ENCODE results near the gene POU2F2. TPM values are rescaled to one million over a fixed set of nuclear protein-coding genes. Genes with fewer than 3 reads are reported as not detected.
A peak's percentile ranks its signal among the peaks of the same experiment; 100 is the strongest.

POU2F2 gene
- total RNA-seq, 2 donors from 2014 or later: 1.8 to 2.6 TPM

DNA sequence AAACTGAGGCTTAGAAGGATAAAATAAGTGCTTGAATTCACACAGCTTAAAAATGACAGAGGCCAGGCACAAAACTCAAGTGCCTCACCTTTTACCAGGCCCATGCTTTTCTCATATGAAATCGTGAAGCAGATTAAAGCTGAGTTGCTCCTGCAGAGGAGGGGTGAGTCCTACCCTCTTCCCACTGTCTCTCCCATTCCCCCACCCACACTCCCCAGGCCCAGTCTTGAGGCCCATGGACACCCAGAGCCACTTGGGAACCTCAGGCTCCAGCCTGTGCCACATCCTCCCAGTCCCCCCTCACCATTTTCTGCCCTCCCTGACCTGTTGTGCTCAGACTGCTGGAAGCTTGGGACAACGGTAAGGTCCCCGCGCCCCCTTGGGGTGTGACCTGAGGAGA lies 38.7 kb downstream of the POU2F2 start:
- H3K27me3 ChIP-seq (ENCODE audit: control insufficient read depth, insufficient read depth, low read length, poor library complexity, severe bottlenecking): no peaks in the 10 kb centered on the region
- no peaks in the 10 kb centered on the region for H3K9me3 ChIP-seq (ENCODE audit: control insufficient read depth, low read length)
- no peak for DNase-seq
- no peak overlapping the region for H3K27ac Mint-ChIP-seq
- H3K9me3 Mint-ChIP-seq: no peaks in the 10 kb centered on the region
- H3K4me3 Mint-ChIP-seq: no peak overlapping the region
- H3K27ac ChIP-seq (ENCODE audit: low read depth, low read length): no peak overlapping the region
- H3K36me3 Mint-ChIP-seq (ENCODE audit: low read depth): no peaks in the 10 kb centered on the region
- no peak overlapping the region for H3K9ac ChIP-seq (ENCODE audit: extremely low read depth, low read length, poor library complexity, severe bottlenecking)
- no peaks in the 10 kb centered on the region for H3K4me1 Mint-ChIP-seq
- TF ChIP-seq, protein P1, sequence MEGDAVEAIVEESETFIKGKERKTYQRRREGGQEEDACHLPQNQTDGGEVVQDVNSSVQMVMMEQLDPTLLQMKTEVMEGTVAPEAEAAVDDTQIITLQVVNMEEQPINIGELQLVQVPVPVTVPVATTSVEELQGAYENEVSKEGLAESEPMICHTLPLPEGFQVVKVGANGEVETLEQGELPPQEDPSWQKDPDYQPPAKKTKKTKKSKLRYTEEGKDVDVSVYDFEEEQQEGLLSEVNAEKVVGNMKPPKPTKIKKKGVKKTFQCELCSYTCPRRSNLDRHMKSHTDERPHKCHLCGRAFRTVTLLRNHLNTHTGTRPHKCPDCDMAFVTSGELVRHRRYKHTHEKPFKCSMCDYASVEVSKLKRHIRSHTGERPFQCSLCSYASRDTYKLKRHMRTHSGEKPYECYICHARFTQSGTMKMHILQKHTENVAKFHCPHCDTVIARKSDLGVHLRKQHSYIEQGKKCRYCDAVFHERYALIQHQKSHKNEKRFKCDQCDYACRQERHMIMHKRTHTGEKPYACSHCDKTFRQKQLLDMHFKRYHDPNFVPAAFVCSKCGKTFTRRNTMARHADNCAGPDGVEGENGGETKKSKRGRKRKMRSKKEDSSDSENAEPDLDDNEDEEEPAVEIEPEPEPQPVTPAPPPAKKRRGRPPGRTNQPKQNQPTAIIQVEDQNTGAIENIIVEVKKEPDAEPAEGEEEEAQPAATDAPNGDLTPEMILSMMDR (conservative IDR thresholded peaks at IDR 0.05): no peak
- WGBS, 2 experiments (ENCODE audit: insufficient coverage in 1 of 2, insufficient read length in 1 of 2): 83 to 85% methylated on average over 4 of the region's 4 CpGs
- peaks cover 19% of the 10 kb centered on the region for H3K27me3 Mint-ChIP-seq (ENCODE audit: insufficient read depth)
- H3K4me3 ChIP-seq (ENCODE audit: low read length): no peak overlapping the region
- H3K4me1 ChIP-seq (ENCODE audit: control insufficient read depth, insufficient read depth, low read length): no peaks in the 10 kb centered on the region
- H3K36me3 ChIP-seq (ENCODE audit: control insufficient read depth, insufficient read depth, low read length): no peaks in the 10 kb centered on the region

DNA sequence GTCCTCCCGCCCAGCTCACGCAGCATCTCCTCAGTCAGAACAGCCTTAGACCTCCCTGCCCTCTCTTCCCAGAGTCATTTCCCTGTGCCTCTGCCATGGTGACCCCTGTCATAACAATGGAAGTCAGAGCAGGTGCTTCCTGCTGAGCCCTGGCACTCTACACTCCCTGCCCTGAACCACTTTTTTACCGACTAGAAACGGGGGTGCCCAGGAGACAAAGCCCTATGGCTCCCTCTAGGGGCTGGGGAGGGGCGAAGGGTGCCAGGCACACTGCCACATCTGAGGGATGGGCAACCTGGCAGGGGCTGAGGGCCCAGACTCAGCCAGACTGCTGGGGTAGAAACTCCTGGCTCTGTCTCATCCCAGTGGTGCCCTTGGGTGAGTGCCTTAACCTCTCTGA lies 39.9 kb downstream of the POU2F2 start:
- Histone ChIP-seq H3K9me3 (ENCODE audit: control insufficient read depth, low read length) (no peaks in the 10 kb centered on the region), H3K27me3 (ENCODE audit: control insufficient read depth, insufficient read depth, low read length, poor library complexity, severe bottlenecking) (no peaks in the 10 kb centered on the region), H3K36me3 (ENCODE audit: control insufficient read depth, insufficient read depth, low read length) (no peaks in the 10 kb centered on the region), H3K4me1 (ENCODE audit: control insufficient read depth, insufficient read depth, low read length) (no peaks in the 10 kb centered on the region), H3K9ac (ENCODE audit: extremely low read depth, low read length, poor library complexity, severe bottlenecking) (no peak overlapping the region), H3K27ac (ENCODE audit: low read depth, low read length) (no peak overlapping the region), H3K4me3 (ENCODE audit: low read length) (no peak overlapping the region)
- peaks cover 18% of the 10 kb centered on the region for H3K27me3 Mint-ChIP-seq (ENCODE audit: insufficient read depth)
- no peaks in the 10 kb centered on the region for H3K9me3 Mint-ChIP-seq
- no peak overlapping the region for H3K4me3 Mint-ChIP-seq
- no peak overlapping the region for H3K27ac Mint-ChIP-seq
- TF ChIP-seq, protein P1 (conservative IDR thresholded peaks at IDR 0.05): peak; percentile 70
- H3K36me3 Mint-ChIP-seq (ENCODE audit: low read depth): no peaks in the 10 kb centered on the region
- WGBS, 2 experiments (ENCODE audit: insufficient coverage in 1 of 2, insufficient read length in 1 of 2): 59 to 65% methylated on average over 5 of the region's 5 CpGs
- DNase-seq: peak; percentile 77
- no peaks in the 10 kb centered on the region for H3K4me1 Mint-ChIP-seq

DNA sequence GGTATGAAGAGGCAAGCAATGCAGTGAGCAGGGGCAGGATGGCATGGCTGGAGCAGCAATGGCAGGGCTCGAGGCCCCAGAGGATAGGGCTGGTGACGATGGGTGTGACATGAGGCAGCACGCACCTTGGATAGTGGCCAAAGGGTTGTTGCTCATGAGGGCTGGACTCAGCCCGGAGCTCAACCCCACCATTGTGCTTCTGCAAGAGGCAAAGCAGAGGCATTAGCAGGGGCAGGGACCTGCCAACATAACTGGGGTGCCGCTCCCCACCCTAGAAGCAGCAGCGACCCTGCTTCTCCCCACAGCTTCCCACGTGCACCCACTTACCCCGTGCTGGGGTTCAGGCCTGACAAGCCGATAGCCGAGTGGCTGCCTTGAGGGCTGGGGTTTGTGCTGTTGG lies 40.5 kb downstream of the POU2F2 start:
- Histone ChIP-seq H3K4me1 (ENCODE audit: control insufficient read depth, insufficient read depth, low read length) (no peaks in the 10 kb centered on the region), H3K4me3 (ENCODE audit: low read length) (no peak overlapping the region), H3K9me3 (ENCODE audit: control insufficient read depth, low read length) (no peaks in the 10 kb centered on the region), H3K27ac (ENCODE audit: low read depth, low read length) (no peak overlapping the region), H3K36me3 (ENCODE audit: control insufficient read depth, insufficient read depth, low read length) (no peaks in the 10 kb centered on the region), H3K27me3 (ENCODE audit: control insufficient read depth, insufficient read depth, low read length, poor library complexity, severe bottlenecking) (no peaks in the 10 kb centered on the region), H3K9ac (ENCODE audit: extremely low read depth, low read length, poor library complexity, severe bottlenecking) (no peak overlapping the region)
- WGBS, 2 experiments (ENCODE audit: insufficient coverage in 1 of 2, insufficient read length in 1 of 2): 94 to 95% methylated on average over 5 to 10 of the region's 10 CpGs
- no peak for DNase-seq
- Mint-ChIP-seq H3K9me3 (no peaks in the 10 kb centered on the region), H3K27me3 (ENCODE audit: insufficient read depth) (peaks cover 17% of the 10 kb centered on the region), H3K27ac (no peak overlapping the region), H3K4me1 (peaks cover 3% of the 10 kb centered on the region), H3K4me3 (no peak overlapping the region), H3K36me3 (ENCODE audit: low read depth) (no peaks in the 10 kb centered on the region)
- TF ChIP-seq, protein P1 (conservative IDR thresholded peaks at IDR 0.05): no peak

All from endodermal cell (in vitro differentiated cells).